ENCODE data around the gene R3HDM2.
A peak's percentile ranks its signal among the peaks of the same experiment; 100 is the strongest.

R3HDM2 gene

GRCh38 chr12:57430931-57431566, at the start of gene R3HDM2:
R3HDM2 (minus strand) TSS chr12:57431043; CDS start chr12:57310428, 120,615 bp downstream.
- DNase-seq = peak; percentile 95

- DNase-seq = no peak
These were observed 48.7 kb upstream of the R3HDM2 start, which contains the start of gene ARHGAP9 for GRCh38 chr12:57479376-57480115. ARHGAP9 (minus strand) TSS chr12:57479866; CDS start chr12:57479406, 460 bp downstream.

GRCh38 chr12:57479043-57479375, 48.2 kb upstream of the R3HDM2 start:
- DNase-seq = no peak

- DNase-seq = no peak
These were observed 47.2 kb upstream of the R3HDM2 start for GRCh38 chr12:57477710-57478681.

- no peak for DNase-seq
These were observed 46.3 kb upstream of the R3HDM2 start for GRCh38 chr12:57476993-57477709.

GRCh38 chr12:57476162-57476992, 45.5 kb upstream of the R3HDM2 start:
- no peak for DNase-seq

- DNase-seq = no peak
These were observed 44.7 kb upstream of the R3HDM2 start for GRCh38 chr12:57475271-57476161.

GRCh38 chr12:57474862-57475261, 44.0 kb upstream of the R3HDM2 start:
- DNase-seq = no peak

- no peak for DNase-seq
These were observed 43.6 kb upstream of the R3HDM2 start for GRCh38 chr12:57474430-57474829.

- no peak for DNase-seq
These were observed 43.0 kb upstream of the R3HDM2 start for GRCh38 chr12:57473886-57474285.

- no peak for DNase-seq
These were observed 42.5 kb upstream of the R3HDM2 start for GRCh38 chr12:57473392-57473791.

GRCh38 chr12:57472391-57472790, 41.5 kb upstream of the R3HDM2 start:
- no peak for DNase-seq

- DNase-seq = no peak
These were observed 40.8 kb upstream of the R3HDM2 start for GRCh38 chr12:57471661-57472060.

- DNase-seq = no peak
These were observed 40.3 kb upstream of the R3HDM2 start for GRCh38 chr12:57470970-57471656.

- DNase-seq = no peak
These were observed 39.6 kb upstream of the R3HDM2 start for GRCh38 chr12:57470286-57470969.

GRCh38 chr12:57469296-57470164, 38.7 kb upstream of the R3HDM2 start:
- DNase-seq = no peak

- no peak for DNase-seq
These were observed 37.1 kb upstream of the R3HDM2 start for GRCh38 chr12:57467915-57468314.

- DNase-seq = no peak
These were observed 36.5 kb upstream of the R3HDM2 start for GRCh38 chr12:57467212-57467874.
